GM19395 (cell line): ENCODE results near the gene ZNF625.
"Not testable (repeated sequence)": the region's sequence is repeated elsewhere in the genome, so short reads cannot be mapped to it uniquely, and the experiment has no call there.

Experiments used
- ATAC-seq: cut with Tn5 transposase; IDR thresholded peaks from one replicate; pipeline ENCODE4 v1.9.1; 2021; ENCODE audit warnings: mild to moderate bottlenecking, moderate library complexity; ENCODE audit not compliant: unreplicated experiment

Gene ZNF625

DNA sequence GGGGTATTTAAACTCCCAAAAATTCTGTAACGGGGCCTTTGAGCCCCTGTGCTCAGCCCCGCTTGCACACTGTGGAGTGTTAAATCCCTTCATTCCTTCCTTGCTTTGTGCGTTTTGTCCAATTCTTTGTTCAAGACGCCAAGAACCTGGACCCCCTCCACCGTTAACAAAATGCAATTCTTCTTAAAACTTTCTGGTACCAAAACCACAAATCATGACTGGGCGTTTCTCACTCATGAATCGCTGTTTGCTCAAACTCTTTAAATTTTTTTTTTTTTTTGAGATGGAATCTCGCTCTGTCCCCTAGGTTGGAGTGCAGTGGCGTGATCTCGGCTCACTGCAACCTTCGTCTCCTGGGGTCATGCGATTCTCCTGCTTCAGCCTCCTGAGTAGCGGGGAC is 17.3 kb downstream of the ZNF625 start:
- ATAC-seq: no peak

GRCh38 chr19:12137221-12137940 is 19.2 kb downstream of the ZNF625 start:
- no peak for ATAC-seq

GRCh38 chr19:12133069-12133468 is 23.5 kb downstream of the ZNF625 start:
- no peak for ATAC-seq

GRCh38 chr19:12126707-12127106 is 29.8 kb downstream of the ZNF625 start:
- ATAC-seq: no peak

DNA sequence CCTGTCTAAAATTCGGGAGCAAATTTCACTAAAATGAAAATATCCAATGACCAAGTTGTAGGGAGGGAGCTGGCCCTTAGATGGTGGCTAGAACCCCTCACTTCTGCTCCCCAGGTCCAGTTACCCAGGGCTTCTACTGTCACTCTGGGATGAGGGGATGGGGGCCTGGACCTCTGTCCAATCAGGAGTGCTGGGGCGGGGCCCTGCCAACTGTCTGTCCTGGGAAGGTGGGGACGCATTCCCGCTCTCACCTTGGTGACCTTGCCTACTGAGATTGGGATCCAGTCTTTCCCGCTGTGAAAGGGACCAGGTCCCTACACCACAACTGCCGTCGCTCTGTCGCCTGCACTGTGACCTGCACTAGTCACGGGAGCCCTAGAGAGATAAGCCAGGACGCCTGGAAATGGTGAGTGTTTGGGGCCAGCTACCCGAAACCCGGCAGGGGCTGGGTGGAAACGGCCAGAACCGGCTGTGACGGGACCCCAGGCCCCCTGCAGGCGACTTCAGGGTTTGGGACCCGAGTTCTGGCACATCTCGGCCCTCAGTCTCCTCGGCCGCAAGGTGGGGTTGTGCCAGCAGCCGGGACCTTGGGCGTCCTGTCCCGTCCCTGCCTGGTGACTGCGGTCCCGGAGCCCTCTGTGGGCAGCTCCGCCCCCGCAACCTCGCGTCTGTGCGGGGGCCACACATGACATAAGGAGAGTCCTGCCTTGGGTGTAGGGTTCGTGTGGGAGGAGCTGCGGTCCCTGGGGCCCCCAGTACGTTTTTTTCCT is 39.1 kb downstream of the ZNF625 start:
- ATAC-seq: no peak

GRCh38 chr19:12113121-12113520 is 43.4 kb downstream of the ZNF625 start:
- no peak for ATAC-seq

- ATAC-seq: no peak
Measured at GRCh38 chr19:12112701-12113100, 43.8 kb downstream of the ZNF625 start.

DNA sequence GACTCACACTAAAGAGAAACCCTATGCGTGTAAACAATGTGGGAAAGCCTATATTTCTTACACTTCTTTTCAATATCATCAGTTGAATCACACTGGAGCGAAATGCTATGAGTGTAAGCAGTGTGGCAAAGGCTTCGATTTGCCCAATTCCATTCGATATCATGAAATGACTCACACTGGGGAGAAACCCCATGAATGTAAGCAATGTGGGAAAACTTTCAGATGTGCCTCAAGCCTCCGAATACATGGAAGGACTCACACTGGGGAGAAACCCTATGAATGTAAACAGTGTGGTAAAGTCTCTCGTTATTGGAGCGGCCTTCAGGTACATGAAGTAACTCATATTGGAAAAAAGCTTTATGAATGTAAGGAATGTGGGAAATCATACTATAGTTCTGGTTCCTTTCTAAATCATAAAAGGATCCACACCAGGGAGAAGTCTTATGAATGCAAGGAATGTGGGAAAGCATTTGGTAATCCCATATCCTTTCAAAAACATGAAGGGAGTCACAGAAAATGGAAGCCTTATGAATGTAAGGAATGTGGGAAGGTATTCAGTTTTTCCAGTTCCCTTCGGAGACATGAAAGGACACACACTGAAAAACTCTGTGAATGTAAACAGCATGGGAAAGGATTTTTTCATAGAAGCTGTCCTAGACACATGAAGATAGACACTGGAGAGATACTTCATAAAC is 44.4 kb downstream of the ZNF625 start:
- ATAC-seq: no peak

DNA sequence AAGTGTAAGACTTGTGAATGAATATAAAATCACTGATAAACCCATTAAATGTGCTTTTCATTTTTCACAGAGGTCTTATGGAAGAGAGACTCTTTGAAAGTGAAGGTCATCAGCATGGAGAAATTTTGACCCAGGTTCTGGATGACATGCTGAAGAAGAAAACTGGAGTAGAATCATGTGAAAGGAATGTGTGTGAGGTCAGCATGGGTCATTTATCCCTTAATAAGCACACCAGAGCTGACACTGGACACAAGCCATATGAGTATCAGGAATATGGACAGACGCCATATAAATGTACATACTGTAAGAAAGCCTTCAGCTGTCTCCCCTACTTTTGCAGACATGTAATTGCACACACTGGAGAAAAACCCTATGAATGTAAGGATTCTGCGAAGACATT is 45.4 kb downstream of the ZNF625 start:
- no peak for ATAC-seq

- ATAC-seq: not testable (repeated sequence)
Measured at GRCh38 chr19:12103909-12104308, 52.6 kb downstream of the ZNF625 start.

- ATAC-seq: no peak
Measured at GRCh38 chr19:12098040-12098439, 58.5 kb downstream of the ZNF625 start.

DNA sequence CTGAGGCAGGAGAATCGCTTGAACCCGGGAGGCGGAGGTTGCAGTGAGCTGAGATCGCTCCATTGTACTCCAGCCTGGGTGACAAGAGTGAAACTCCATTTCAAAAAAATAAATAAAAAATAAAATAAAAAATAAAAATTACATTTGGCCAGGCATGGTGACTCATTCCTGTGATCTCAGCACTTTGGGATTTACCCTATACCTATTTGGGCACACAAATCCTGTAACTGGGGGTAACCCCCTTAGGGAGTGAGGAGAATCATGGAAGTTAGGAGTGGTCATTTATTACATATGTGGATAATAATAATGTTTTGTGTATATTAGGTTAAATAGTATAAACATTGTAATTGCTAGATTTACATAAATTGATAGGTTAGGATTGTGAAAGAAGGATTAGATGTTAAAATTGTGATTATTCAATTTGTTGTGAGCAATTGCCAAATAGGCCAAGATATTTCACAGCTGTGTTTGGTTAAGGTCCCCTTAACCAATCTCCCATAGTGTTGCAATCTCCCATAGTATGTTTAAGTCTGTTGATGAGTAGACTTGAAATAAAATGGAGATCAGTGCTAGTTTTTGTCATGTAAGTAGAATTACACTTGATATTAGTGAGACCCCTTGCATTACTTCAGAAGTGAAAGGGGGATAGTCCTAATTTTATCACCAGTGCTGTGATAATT is 61.3 kb downstream of the ZNF625 start:
- ATAC-seq: no peak
